ENCODE results near the gene CLDN14.

CLDN14 gene

GRCh38 chr21:36487641-36488307 is 7.9 kb upstream of the CLDN14 start:
- Histone ChIP-seq H3K4me1 (ENCODE audit: control insufficient read depth in 1 of 2, insufficient read depth in 1 of 2, low read depth in 1 of 2, low read length in 1 of 2) (peaks cover 5 to 8% of the 10 kb centered on the region in 2 experiments), H3K4me3 (ENCODE audit: low read depth in 1 of 2, low read length in 1 of 2) (no peak overlapping the region), H3K9me3 (no peaks in the 10 kb centered on the region), H3K36me3 (no peaks in the 10 kb centered on the region), H3K27me3 (no peaks in the 10 kb centered on the region), H3K27ac (no peak overlapping the region)
- no peak for TF ChIP-seq CTCF (IDR thresholded peaks at IDR 0.05)

DNA sequence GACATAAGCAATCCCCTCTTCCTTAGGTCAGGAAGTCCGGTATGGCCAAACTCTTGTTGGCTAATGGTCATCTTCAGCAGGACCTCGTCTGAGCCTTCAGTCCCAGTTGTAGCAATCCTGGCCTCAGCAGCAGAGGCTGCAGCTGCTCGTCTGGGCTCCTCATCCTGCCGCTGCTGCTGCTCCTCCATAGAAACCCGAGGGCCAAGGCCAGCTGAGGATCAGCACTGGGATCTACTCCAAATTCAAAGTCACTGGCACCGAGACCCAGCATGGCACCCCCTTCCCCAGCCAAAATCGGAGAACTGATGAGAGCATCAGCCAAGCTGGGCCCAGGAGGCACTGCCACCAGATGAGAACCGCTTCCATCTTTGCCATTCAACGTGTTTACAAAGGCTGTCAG is 6.3 kb upstream of the CLDN14 start:
- Histone ChIP-seq H3K27me3 (no peaks in the 10 kb centered on the region), H3K4me3 (ENCODE audit: low read depth in 1 of 2, low read length in 1 of 2) (no peak overlapping the region), H3K4me1 (ENCODE audit: control insufficient read depth in 1 of 2, insufficient read depth in 1 of 2, low read depth in 1 of 2, low read length in 1 of 2) (peaks cover 5 to 8% of the 10 kb centered on the region in 2 experiments), H3K9me3 (no peaks in the 10 kb centered on the region), H3K36me3 (no peaks in the 10 kb centered on the region), H3K27ac (no peak overlapping the region)
- no peak for TF ChIP-seq CTCF (IDR thresholded peaks at IDR 0.05)

GRCh38 chr21:36485476-36485875 is 5.6 kb upstream of the CLDN14 start:
- no peak overlapping the region for H3K4me3 ChIP-seq (ENCODE audit: low read depth in 1 of 2, low read length in 1 of 2)
- TF ChIP-seq CTCF (IDR thresholded peaks at IDR 0.05): no peak
- H3K4me1 ChIP-seq (ENCODE audit: control insufficient read depth in 1 of 2, insufficient read depth in 1 of 2, low read depth in 1 of 2, low read length in 1 of 2): peaks cover 5 to 8% of the 10 kb centered on the region in 2 experiments
- no peak overlapping the region for H3K27ac ChIP-seq
- no peaks in the 10 kb centered on the region for H3K27me3 ChIP-seq
- H3K9me3 ChIP-seq: no peaks in the 10 kb centered on the region
- no peaks in the 10 kb centered on the region for H3K36me3 ChIP-seq

DNA sequence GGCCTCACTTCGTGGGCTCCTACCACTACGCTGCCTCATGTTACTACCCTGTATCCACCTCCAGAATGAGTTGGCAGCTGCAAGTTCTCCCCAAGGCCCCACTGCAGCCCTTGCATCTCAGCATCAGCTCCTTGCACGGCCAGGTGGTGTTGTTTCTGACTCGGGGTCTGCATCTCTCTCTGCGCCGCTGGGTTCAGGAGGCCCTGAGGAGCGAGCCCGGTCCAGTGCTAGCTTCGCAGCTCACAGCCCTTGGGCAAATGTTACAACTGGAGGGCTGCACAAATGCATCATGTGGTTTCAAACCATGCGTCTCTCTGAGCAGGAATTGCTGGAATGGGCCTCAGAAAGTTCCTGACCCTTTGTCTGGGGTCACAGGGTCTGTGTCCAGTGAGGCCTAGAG is 3.2 kb upstream of the CLDN14 start:
- no peak overlapping the region for H3K27ac ChIP-seq
- TF ChIP-seq CTCF (IDR thresholded peaks at IDR 0.05): no peak
- H3K36me3 ChIP-seq: no peaks in the 10 kb centered on the region
- H3K27me3 ChIP-seq: no peaks in the 10 kb centered on the region
- H3K4me3 ChIP-seq (ENCODE audit: low read depth in 1 of 2, low read length in 1 of 2): no peak overlapping the region
- peaks cover 5 to 8% of the 10 kb centered on the region in 2 experiments for H3K4me1 ChIP-seq (ENCODE audit: control insufficient read depth in 1 of 2, insufficient read depth in 1 of 2, low read depth in 1 of 2, low read length in 1 of 2)
- H3K9me3 ChIP-seq: no peaks in the 10 kb centered on the region

DNA sequence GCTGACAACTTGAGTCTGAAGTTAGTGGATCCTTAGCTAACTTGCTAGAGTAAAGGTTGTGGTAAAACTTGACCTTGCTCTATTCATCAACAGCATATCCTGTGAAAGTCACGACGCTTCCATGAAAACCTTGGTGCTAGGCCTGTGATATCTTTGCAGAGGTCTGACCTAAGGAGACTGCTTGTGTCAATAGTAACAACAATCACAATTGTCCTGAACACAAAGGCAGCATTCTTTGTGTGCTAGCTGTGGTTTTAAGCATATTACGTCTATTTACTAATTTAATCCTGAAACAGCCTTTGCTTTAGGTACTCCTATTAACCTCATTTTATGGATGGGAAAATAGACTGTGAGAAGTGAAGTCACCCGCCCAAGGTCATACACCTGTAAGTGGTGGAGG is 2.8 kb upstream of the CLDN14 start:
- peaks cover 1 to 5% of the 10 kb centered on the region in 2 experiments for H3K4me1 ChIP-seq (ENCODE audit: control insufficient read depth in 1 of 2, insufficient read depth in 1 of 2, low read depth in 1 of 2, low read length in 1 of 2)
- H3K9me3 ChIP-seq: no peaks in the 10 kb centered on the region
- no peak overlapping the region for H3K27ac ChIP-seq
- no peak for TF ChIP-seq CTCF (IDR thresholded peaks at IDR 0.05)
- no peak overlapping the region for H3K4me3 ChIP-seq (ENCODE audit: low read depth in 1 of 2, low read length in 1 of 2)
- no peaks in the 10 kb centered on the region for H3K36me3 ChIP-seq
- no peaks in the 10 kb centered on the region for H3K27me3 ChIP-seq
